Stimulated activated CD8-positive, alpha-beta memory T cell treated with anti-CD3 and anti-CD28 coated beads, Interleukin-12 subunit alpha, Interleukin-12 subunit beta, amount 100 ng/mL, for 4 hours (primary cell): ENCODE measurements around the gene RAD54L.
"Not testable (repeated sequence)": the region's sequence is repeated elsewhere in the genome, so short reads cannot be mapped to it uniquely, and the experiment has no call there.

ENCODE experiments used
- DNase-seq: peaks from one replicate; pipeline ENCODE4 v3.0.0-alpha.2; 2020; ENCODE audit warnings: low read depth

RAD54L gene

GRCh38 chr1:46285730-46286477, 38.3 kb downstream of the RAD54L start:
- DNase-seq, result peak; percentile 7

- no peak for DNase-seq
Measured at GRCh38 chr1:46288485-46289133, 41.0 kb downstream of the RAD54L start.

DNA sequence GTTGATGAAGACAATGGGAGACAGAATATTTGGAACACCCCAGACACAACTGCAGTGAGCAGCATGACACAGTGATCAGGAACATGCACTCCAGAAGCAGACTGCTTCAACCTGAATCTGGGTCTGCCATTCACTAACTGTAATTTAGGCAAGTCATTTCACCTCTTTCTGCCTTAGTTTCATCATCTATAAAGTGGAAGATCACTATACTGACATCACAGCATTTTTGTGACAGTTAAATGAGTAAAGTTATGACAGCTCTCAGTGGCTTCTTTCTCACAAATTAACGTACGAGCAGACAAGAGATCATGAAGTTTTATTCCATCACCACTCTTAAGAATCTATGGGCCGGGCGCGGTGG, 41.6 kb downstream of the RAD54L start:
- no peak for DNase-seq

DNA sequence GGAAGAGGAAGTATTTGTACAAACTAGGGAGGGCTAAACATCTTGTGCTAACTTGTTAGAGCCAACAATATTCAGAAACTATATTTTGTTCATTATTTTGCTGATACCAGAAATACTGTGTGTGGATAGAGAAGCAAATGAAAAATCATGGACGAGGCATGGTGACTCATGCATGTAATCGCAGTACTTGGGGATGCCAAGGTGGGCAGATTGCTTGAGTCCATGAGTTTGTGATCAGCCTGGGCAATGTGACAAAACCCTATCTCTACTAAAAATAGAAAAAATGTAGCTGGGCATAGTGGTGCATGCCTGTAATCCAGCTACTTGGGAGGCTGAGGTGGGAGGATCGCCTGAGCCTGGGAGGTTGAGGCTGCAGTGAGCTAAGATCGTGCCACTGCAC, 42.4 kb downstream of the RAD54L start:
- DNase-seq, result no peak

DNA sequence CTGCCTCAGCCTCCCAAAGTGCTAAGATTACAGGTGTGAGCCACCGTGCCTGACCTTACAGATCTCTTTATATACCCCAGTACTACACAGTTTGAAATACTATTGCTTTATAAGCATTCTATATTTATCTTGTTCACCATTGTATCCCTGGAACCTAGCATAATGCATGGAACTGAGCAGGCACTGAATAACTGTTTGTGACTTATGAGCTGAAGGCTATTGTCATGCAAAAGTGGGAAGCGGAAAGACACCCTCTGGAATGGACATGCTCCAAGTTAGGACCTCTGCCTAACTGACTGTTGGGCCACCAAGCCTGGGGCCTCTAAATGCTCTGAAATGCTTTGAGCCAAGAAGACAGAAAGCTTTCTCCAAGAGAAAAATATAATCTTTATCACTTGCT, 47.7 kb downstream of the RAD54L start:
- DNase-seq, result no peak

DNA sequence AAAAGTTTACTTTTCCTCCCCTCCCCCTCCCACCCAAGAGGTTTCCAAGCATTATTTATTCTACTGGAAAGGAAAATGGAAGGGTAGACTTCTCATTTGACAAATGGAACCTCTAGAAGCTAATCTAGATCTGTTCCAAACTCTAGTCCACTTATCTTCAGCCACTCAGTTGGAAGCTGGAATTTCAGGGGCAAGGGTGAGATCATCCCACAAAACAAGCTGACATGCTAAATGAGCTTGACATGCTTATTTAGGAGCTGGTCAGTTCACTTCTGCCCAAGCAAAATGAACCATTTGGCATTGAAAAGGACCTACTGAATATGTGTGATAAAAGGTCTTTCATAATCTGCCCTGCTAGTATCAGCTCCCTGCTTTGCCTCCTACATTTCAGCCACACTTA, 50.8 kb downstream of the RAD54L start:
- DNase-seq, result no peak

DNA sequence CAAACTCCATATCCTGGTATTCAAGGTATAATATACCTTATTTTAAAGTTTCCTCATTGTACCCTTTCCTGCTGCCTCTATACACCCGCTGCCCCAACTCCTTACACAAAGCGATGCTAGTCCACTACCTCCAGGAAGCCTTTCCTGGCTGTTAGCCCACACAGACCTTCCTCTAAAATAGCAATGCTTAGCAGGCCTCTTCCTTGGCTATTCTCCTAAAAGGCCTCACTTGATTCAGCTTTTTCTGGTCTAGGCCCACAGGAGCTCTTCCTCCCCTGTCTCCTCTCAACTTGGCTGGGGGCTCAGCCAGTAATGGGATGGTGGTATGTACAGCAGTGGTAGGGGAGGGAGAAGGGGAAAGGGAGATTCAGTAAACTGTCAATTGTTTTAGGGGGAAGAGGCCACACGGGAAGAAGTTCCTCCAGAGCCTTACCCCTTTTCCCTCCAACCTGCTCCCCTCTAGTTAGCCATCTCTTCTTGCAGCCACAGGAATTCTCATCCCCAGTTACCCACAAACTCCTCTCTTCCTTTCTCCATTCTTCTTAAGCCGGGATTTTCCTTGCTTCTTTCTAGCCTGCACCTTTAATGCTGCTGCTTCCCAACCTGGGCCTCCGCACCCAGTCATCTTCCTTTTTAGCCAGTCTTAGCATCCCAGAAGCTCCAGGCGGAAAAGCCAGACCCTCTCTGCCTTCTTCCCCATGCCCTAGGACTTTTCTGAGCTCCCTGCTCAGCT, 53.3 kb downstream of the RAD54L start:
- DNase-seq, result no peak

DNA sequence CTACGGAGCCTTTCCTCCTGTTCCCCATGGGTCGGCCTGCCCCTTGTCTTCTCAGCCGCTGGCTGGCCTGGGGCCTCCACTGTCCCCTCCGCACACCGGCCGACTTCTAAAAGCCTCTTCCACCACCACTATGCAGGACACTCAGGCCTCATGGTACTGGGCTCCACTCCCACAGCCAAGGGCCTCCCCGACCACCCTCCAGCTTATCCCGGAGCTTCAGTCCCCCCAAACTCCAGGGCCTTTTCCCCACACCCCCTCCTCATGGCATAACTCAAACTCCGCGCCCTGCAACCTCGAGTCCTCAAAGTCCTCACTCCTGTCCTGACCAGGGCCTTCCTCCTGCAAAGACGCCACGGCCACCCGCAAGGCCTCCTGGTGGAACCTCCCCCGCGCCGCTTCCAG, 53.8 kb downstream of the RAD54L start:
- DNase-seq, result no peak

DNA sequence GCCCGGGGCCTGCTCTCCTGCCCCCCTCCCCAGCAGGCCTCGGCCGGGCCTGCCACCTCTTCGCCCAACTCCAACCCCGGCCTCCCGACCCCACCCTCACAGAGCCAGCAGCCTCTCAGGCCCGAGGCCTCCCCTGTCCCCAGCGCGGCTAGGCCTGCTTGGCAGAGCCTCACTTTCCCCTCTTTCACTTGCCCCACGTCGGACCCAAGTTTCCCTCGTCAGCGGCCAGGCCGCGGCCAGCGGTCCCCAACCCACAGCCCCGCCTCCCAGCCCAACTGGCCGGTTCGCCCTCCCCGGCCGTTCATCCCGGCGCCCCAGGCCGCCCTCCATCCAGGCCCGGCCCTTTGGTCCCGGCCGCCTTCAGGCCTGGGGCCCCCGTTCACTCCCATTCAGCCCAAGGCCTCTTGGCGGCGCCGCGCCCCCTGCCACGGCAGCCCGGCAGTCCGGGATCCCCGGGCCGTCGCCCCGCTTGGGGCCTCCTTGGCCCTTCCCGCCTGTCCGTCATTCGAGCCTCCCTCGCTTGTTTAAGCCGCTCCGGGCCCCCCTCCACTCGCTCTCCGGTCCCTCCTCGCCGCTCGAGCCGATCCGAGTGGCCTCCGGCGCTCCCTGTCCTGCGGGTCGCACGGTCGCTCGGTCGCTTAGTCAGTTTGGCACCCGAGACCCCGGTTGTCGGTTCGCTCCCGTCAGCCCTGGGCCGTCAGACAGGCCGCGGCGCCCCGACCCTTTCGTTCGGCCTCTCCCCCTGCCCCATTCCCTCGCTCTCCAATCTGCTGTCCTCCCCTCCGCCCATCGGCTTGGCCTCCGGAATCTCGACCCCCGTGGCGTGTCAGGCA, 54.5 kb downstream of the RAD54L start:
- peak; percentile 33 for DNase-seq

GRCh38 chr1:46302641-46303037, 55.1 kb downstream of the RAD54L start:
- DNase-seq, result no peak

- peak; percentile 89 for DNase-seq
Measured at GRCh38 chr1:46303038-46303871, 55.7 kb downstream of the RAD54L start, which contains the start of the genes LRRC41 and UQCRH. Gene LRRC41 (minus strand): TSS chr1:46303616. CDS start chr1:46303322, 294 bp downstream. Gene UQCRH (plus strand): TSS chr1:46303698. CDS start chr1:46303767, 69 bp downstream.

DNA sequence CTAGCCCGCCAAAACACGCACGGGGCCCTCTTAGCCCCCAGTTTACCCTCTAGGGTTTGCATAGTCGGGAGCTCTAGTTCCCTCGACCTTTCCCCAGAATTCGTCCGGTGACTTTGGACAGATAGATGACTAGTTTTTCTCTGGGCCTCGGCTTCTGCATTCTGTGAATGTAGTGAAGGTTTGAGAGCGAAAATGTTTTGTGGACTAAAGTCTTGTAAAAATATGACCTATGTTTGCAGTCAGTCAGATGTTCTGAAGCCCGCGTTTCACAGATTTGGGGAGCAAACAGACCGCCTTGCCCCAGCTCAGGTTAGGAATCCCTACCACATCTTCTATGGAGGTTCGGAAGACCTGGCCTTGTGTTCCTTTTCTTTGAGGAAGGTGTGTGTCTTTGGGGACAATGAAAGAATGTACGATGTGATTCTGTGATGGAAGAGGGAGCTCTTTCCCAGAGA, 56.3 kb downstream of the RAD54L start:
- no peak for DNase-seq

GRCh38 chr1:46306159-46306530, 58.6 kb downstream of the RAD54L start:
- no peak for DNase-seq

DNA sequence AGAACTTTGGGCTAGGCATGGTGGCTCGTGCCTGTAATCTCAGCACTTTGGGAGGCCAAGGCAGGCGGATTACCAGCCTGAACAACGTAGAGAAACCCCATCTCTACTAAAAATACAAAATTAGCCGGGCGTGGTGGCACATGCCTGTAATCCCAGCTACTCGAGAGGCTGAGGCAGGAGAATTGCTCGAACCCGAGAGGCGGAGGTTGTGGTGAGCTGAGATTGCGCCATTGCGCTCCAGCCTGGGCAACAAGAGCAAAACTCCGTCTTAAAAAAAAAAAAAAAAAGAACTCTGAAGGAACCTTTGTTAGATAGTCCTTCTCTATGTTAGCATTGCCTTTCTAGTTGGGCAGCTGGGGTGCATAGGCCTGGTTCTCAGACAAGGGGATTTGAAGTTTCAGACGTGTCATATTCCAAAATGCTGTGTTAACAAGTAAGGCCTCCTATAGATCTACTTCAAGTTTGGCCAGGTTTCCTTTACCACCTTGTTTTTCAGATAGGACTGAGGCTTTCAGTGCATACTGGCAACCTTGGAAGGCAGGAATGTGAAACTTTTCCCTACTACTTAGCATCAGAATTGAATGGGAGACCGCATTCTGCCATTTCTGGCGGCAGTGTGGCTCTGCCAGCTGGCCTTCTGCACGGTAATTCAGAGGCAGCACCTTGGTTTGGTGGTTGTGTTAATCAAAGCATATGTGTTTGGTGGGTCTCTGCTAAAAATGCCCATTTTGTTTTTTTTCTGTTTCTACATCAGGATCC, 62.0 kb downstream of the RAD54L start:
- no peak for DNase-seq

DNA sequence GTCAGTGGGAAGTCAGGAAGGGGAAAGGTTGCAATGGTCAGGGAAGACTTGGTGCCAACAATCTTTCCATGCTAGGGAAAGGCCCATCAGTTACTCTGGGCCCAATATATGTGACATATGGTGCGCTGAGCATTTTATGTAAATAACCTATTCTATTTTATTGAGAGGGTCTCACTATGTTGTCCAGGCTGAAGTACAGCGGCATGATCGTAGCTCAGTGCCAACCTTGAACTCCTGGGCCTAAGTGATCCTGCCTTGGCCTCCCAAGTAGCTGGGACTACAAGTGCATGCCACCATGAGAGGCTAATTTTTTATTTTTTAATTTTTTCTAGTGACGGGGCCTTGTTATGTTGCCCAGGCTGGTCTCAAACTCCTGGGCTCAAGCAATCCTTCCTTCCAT, 62.8 kb downstream of the RAD54L start:
- no peak for DNase-seq

- DNase-seq, result no peak
Measured at GRCh38 chr1:46315669-46316403, 68.3 kb downstream of the RAD54L start.

DNA sequence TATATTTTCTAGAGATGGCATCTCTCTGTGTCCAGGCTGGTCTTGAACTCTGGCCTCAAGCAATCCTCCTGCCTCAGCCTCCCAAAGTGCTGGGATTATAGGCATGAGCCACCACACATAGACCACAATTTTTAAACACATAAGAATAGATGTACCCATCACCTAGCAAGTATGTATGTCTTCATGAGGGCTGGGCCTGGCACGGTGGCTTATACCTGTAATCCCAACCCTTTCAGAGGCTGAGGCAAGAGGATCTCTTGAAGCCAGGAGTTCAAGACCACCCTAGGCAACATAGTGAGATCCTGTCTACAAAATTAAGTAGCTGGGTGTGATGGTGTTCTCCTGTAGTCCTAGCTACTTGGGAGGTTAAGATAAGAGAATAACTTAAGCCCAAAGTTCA, 69.8 kb downstream of the RAD54L start:
- DNase-seq, result no peak

- DNase-seq, result not testable (repeated sequence)
Measured at GRCh38 chr1:46319301-46319700, 71.7 kb downstream of the RAD54L start.
